Measurements from ENCODE around the gene FBXO9.

The FBXO9 gene

DNA sequence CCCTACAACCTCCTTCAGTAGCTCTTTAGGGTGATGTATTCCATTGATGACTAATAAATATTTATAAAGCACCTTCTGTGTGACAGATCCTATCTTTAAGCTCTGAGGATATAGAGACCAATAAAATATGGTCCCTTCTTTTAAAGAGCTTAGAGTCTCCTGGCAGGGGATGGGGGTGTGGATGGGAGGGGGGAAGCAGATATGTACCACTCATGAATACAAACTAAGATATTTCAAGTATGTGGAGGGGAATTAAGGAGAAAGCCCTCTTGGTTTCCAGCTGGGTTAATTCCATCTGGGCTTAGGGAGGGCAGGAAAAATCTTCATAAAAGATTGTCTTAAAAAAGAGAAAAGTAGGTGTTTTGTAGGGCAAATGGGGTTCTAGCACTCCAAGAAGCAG, 21.6 kb upstream of the FBXO9 start:
- no peak for DNase-seq
- Histone ChIP-seq H3K9me2 (replicated peaks; ENCODE audit: insufficient read depth, low read length) (no peaks in the 10 kb centered on the region), H3K27me3 (replicated peaks; ENCODE audit: insufficient read depth, low read length) (no peaks in the 10 kb centered on the region), H3K4me1 (ENCODE audit: low read length) (peaks cover 11% of the 10 kb centered on the region), H3K9me3 (replicated peaks; ENCODE audit: insufficient read depth, low read length) (no peaks in the 10 kb centered on the region), H3K36me3 (replicated peaks; ENCODE audit: insufficient read depth, low read length) (no peaks in the 10 kb centered on the region), H3K27ac (ENCODE audit: low read length) (no peak overlapping the region), H3K4me2 (ENCODE audit: low read depth, low read length) (no peak overlapping the region), H3K79me2 (ENCODE audit: low read length) (no peaks in the 10 kb centered on the region), H3K9ac (ENCODE audit: low read length) (no peak overlapping the region), H2AFZ (ENCODE audit: low read length) (no peak overlapping the region), H3F3A (ENCODE audit: insufficient read depth, low read length) (peaks cover 7% of the 10 kb centered on the region; the same call in 1 of the 2 replicates), H4K20me1 (ENCODE audit: insufficient read depth, low read length) (no peaks in the 10 kb centered on the region), H3K4me3 (ENCODE audit: low read length) (no peak overlapping the region)
- TF ChIP-seq EZH2 (optimal IDR thresholded peaks at IDR 0.05; ENCODE audit: low read depth, low read length) (no peak), EZH2phosphoT487 (IDR thresholded peaks at IDR 0.05; ENCODE audit: low read length) (no peak)

- Histone ChIP-seq H3K4me1 (ENCODE audit: low read length) (peaks cover 16% of the 10 kb centered on the region), H3K9ac (ENCODE audit: low read length) (no peak overlapping the region)
These were observed 21.1 kb upstream of the FBXO9 start for GRCh38 chr6:53044071-53044470.

DNA sequence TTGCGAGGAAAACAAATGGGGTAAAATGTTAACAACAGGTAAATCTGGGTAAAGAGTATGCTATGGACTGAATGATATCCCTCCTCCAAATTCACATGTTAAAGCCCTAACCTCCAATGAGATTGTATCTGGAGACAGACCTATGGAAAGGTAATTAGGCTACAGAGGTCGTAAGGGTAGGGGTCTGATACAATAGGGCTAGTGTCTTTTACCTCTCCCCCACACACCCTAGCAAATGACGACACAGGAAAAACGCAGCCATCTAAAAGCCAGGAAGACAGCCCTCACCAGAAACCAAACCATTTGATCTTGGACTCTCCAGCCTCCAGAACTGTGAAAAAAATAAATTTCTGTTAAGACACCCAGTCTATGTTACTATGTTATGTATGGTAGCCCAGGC, 20.6 kb upstream of the FBXO9 start:
- Histone ChIP-seq H3K9me3 (replicated peaks; ENCODE audit: insufficient read depth, low read length) (no peaks in the 10 kb centered on the region), H3K9ac (ENCODE audit: low read length) (no peak overlapping the region), H3K4me3 (ENCODE audit: low read length) (no peak overlapping the region), H3K4me1 (ENCODE audit: low read length) (peaks cover 19% of the 10 kb centered on the region), H3K36me3 (replicated peaks; ENCODE audit: insufficient read depth, low read length) (no peaks in the 10 kb centered on the region), H4K20me1 (ENCODE audit: insufficient read depth, low read length) (no peaks in the 10 kb centered on the region), H3K27ac (ENCODE audit: low read length) (no peak overlapping the region), H3K4me2 (ENCODE audit: low read depth, low read length) (no peak overlapping the region), H3K27me3 (replicated peaks; ENCODE audit: insufficient read depth, low read length) (no peaks in the 10 kb centered on the region), H2AFZ (ENCODE audit: low read length) (no peak overlapping the region), H3K79me2 (ENCODE audit: low read length) (no peaks in the 10 kb centered on the region), H3K9me2 (replicated peaks; ENCODE audit: insufficient read depth, low read length) (no peaks in the 10 kb centered on the region), H3F3A (ENCODE audit: insufficient read depth, low read length) (peaks cover 12% of the 10 kb centered on the region; the same call in 1 of the 2 replicates)
- TF ChIP-seq EZH2 (optimal IDR thresholded peaks at IDR 0.05; ENCODE audit: low read depth, low read length) (no peak), EZH2phosphoT487 (IDR thresholded peaks at IDR 0.05; ENCODE audit: low read length) (no peak)
- TF ChIP-seq, protein P1, sequence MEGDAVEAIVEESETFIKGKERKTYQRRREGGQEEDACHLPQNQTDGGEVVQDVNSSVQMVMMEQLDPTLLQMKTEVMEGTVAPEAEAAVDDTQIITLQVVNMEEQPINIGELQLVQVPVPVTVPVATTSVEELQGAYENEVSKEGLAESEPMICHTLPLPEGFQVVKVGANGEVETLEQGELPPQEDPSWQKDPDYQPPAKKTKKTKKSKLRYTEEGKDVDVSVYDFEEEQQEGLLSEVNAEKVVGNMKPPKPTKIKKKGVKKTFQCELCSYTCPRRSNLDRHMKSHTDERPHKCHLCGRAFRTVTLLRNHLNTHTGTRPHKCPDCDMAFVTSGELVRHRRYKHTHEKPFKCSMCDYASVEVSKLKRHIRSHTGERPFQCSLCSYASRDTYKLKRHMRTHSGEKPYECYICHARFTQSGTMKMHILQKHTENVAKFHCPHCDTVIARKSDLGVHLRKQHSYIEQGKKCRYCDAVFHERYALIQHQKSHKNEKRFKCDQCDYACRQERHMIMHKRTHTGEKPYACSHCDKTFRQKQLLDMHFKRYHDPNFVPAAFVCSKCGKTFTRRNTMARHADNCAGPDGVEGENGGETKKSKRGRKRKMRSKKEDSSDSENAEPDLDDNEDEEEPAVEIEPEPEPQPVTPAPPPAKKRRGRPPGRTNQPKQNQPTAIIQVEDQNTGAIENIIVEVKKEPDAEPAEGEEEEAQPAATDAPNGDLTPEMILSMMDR (IDR thresholded peaks at IDR 0.05; ENCODE audit: low read length), result no peak
- no peak for DNase-seq

More at GRCh38 chr6:53044071-53044470, 21.1 kb upstream of the FBXO9 start:
- H3K36me3 ChIP-seq (replicated peaks; ENCODE audit: insufficient read depth, low read length), result no peaks in the 10 kb centered on the region
- no peak overlapping the region for H3K27ac ChIP-seq (ENCODE audit: low read length)
- DNase-seq, result no peak
- H3K4me3 ChIP-seq (ENCODE audit: low read length), result no peak overlapping the region
- no peaks in the 10 kb centered on the region for H3K9me3 ChIP-seq (replicated peaks; ENCODE audit: insufficient read depth, low read length)
- TF ChIP-seq EZH2phosphoT487 (IDR thresholded peaks at IDR 0.05; ENCODE audit: low read length), result no peak
- TF ChIP-seq, protein P1 (IDR thresholded peaks at IDR 0.05; ENCODE audit: low read length), result no peak
- TF ChIP-seq EZH2 (optimal IDR thresholded peaks at IDR 0.05; ENCODE audit: low read depth, low read length), result no peak
- no peak overlapping the region for H2AFZ ChIP-seq (ENCODE audit: low read length)
- H4K20me1 ChIP-seq (ENCODE audit: insufficient read depth, low read length), result no peaks in the 10 kb centered on the region
- H3K27me3 ChIP-seq (replicated peaks; ENCODE audit: insufficient read depth, low read length), result no peaks in the 10 kb centered on the region
- H3K4me2 ChIP-seq (ENCODE audit: low read depth, low read length), result no peak overlapping the region
- H3F3A ChIP-seq (ENCODE audit: insufficient read depth, low read length), result peaks cover 12% of the 10 kb centered on the region; the same call in 1 of the 2 replicates
- H3K79me2 ChIP-seq (ENCODE audit: low read length), result no peaks in the 10 kb centered on the region
- H3K9me2 ChIP-seq (replicated peaks; ENCODE audit: insufficient read depth, low read length), result no peaks in the 10 kb centered on the region

GRCh38 chr6:53045891-53046673, 19.1 kb upstream of the FBXO9 start:
- no peak overlapping the region for H3K4me2 ChIP-seq (ENCODE audit: low read depth, low read length)
- no peaks in the 10 kb centered on the region for H3K9me3 ChIP-seq (replicated peaks; ENCODE audit: insufficient read depth, low read length)
- no peaks in the 10 kb centered on the region for H3K9me2 ChIP-seq (replicated peaks; ENCODE audit: insufficient read depth, low read length)
- no peaks in the 10 kb centered on the region for H4K20me1 ChIP-seq (ENCODE audit: insufficient read depth, low read length)
- peaks cover 19% of the 10 kb centered on the region for H3K4me1 ChIP-seq (ENCODE audit: low read length)
- H3F3A ChIP-seq (ENCODE audit: insufficient read depth, low read length), result peaks cover 12% of the 10 kb centered on the region; the same call in 1 of the 2 replicates
- no peak overlapping the region for H3K27ac ChIP-seq (ENCODE audit: low read length)
- H2AFZ ChIP-seq (ENCODE audit: low read length), result no peak overlapping the region
- H3K9ac ChIP-seq (ENCODE audit: low read length), result no peak overlapping the region
- no peaks in the 10 kb centered on the region for H3K27me3 ChIP-seq (replicated peaks; ENCODE audit: insufficient read depth, low read length)
- TF ChIP-seq EZH2 (optimal IDR thresholded peaks at IDR 0.05; ENCODE audit: low read depth, low read length), result no peak
- TF ChIP-seq, protein P1 (IDR thresholded peaks at IDR 0.05; ENCODE audit: low read length), result no peak
- no peak for TF ChIP-seq EZH2phosphoT487 (IDR thresholded peaks at IDR 0.05; ENCODE audit: low read length)
- DNase-seq, result no peak
- H3K36me3 ChIP-seq (replicated peaks; ENCODE audit: insufficient read depth, low read length), result no peaks in the 10 kb centered on the region
- no peak overlapping the region for H3K4me3 ChIP-seq (ENCODE audit: low read length)
- no peaks in the 10 kb centered on the region for H3K79me2 ChIP-seq (ENCODE audit: low read length)

Measured in MM.1S (cell line).